Erythroblast (primary cell): ENCODE measurements around the gene ZNF407.
A peak's percentile ranks its signal among the peaks of the same experiment; 100 is the strongest.
"Not testable (repeated sequence)": the region's sequence is repeated elsewhere in the genome, so short reads cannot be mapped to it uniquely, and the experiment has no call there.

Experiments used
- DNase-seq, 2 experiments: peaks; one replicate each; lab custom pipeline; 2025; lab: John Stamatoyannopoulos, UW
- GATA1 ChIP-seq: IDR thresholded peaks from 2 replicates; pipeline ENCODE4 v1.6.1; 2011; ENCODE audit warnings: low read depth, mild to moderate bottlenecking, control low read depth, low read length, moderate library complexity
- POLR2A ChIP-seq: IDR thresholded peaks from 2 replicates; pipeline ENCODE4 v1.6.1; 2011; ENCODE audit warnings: mild to moderate bottlenecking, low read length

Gene ZNF407

DNA sequence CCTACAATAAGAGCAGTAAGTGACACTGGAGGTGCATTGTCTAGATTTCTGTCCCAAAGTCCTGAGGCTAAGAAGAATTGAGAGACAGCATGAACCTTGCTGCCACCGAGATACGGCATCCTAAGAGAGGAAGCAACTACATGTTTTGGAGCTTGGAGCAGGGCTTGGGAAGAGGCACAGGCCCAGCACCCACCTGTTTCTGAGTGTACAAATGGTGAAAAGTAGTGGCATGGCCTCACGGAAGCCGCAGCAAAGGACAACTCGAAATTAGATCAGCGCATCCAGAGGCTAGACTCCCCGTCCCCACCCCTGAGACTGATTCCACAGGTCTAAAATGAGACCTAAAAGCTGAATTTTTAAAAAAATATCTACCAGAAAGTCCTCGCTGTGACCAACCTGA lies 483.8 kb downstream of the ZNF407 start:
- TF ChIP-seq POLR2A (no peak), GATA1 (no peak)
- DNase-seq: no peak

DNA sequence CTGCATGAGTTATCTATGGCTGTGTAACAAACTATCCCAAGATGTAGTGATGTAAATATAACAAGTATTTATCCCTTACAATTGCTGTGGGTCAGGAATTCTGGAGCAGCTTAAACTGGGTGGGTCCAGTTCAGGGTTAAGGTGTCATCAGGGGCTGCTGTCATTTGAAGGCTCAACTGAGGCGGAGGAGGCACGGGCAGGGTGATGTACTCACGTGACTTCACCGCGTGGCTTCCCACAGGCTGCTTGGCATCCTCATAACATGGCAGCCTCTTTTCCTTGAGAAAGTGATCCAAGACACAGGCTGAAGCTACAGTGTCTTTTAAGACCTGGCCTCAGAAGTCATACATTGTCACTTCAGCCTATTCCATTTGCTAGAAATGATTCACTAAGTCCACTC lies 485.5 kb downstream of the ZNF407 start:
- no peak for DNase-seq
- TF ChIP-seq POLR2A (no peak), GATA1 (no peak)

GRCh38 chr18:75083761-75084160 lies 486.1 kb downstream of the ZNF407 start:
- no peak for DNase-seq
- TF ChIP-seq POLR2A (no peak), GATA1 (no peak)

DNA sequence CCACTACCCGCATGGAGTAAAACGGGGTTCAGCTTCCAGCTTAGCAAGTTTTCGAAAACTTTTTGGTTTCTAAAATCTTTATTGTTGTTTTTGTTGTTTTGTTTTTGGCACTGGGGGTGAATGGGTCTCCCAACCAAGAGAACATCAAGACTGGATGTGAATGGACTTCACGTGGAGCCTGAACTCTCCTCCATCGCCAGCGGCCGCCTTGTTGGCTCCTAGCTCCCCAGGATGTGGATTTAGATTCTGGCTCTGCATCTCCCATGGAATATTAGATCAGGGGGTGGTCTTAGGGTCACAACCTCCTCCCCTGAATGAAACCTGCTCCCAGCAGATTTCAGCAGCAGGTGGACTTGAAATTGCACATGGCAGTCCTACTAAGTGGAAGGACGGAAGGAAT lies 488.0 kb downstream of the ZNF407 start:
- DNase-seq: not testable (repeated sequence)

- peak in 1 of 2 experiments; percentile 23 for DNase-seq
- no peak for TF ChIP-seq POLR2A
- TF ChIP-seq GATA1: no peak
Observed at GRCh38 chr18:75086494-75087034, 488.9 kb downstream of the ZNF407 start.

DNA sequence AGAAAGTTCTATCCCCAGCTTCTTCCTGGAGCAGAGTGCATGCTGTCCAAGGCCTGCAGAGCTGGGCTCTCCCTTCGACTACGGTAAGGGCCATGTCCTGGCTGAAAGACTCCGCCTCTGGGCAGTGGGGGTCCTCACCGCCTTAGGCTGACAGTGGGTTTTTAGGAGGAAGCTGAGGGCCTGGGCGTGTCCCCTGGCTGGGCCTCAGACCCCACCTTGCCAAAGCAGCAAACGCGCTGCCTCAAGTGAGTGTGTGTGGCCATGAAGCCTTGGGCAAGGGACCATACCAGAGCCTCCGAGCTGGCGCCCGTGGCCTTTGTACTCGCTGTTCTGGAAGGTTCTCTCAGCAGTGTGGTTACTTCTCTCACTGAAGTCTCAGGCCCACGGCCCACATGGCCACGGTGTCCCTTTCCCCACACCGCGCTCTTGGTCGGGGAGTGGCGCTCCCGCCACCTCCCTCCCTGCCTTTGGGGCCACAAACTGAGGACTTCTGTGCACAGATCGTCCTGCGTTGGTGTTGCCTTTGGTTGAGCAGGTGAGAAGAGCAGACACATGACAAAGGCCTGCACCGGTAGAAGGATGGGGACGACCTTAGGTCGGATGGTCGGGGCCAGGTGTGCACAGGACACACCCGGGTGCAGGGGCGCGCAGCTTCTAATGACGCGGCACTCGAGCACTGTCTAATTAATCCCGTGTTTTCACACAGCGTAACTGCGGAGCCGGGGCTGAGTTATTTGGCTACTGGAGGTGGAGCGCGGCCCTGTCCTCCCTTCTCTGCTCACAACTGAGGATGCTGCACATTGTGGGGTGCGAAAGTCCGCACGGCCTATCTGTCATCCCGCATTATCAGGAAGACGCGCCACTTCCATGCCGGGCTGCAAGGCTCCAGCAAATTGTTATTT lies 489.7 kb downstream of the ZNF407 start:
- TF ChIP-seq POLR2A: no peak
- no peak for TF ChIP-seq GATA1
- no peak for DNase-seq

GRCh38 chr18:75088021-75088506 lies 490.4 kb downstream of the ZNF407 start:
- TF ChIP-seq GATA1: no peak
- TF ChIP-seq POLR2A: no peak
- no peak for DNase-seq

DNA sequence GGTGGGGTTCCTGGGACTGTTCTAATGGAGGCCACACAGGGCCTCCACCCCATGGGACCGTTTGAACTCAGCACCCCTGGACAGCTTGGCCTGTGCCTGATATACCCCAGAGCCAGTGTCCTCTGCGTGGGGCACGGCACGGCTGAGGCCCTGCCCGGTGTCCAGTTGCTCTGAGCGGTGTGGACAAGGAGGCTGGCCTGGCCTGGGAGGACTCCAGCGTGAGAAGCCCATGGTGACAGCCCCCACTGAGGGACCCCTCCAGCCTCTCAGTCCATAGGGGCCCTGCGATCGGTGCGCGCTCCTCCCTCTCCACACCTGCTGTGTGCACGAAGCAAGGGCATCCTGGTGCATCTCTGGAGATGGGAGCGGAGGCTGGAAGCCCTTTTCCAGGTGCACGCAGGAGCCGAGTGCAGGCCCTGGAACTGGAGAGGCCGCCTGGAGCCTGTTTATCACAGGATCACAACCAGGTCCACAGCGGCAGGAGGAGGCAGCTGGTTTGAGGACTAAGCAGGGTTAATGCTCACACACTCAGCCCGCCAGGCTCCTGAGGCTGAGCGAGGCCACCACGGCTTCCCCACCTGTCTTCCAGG lies 491.0 kb downstream of the ZNF407 start:
- DNase-seq: no peak
- no peak for TF ChIP-seq GATA1
- no peak for TF ChIP-seq POLR2A

- DNase-seq: no peak
Observed at GRCh38 chr18:75089748-75090327, 492.2 kb downstream of the ZNF407 start.

DNA sequence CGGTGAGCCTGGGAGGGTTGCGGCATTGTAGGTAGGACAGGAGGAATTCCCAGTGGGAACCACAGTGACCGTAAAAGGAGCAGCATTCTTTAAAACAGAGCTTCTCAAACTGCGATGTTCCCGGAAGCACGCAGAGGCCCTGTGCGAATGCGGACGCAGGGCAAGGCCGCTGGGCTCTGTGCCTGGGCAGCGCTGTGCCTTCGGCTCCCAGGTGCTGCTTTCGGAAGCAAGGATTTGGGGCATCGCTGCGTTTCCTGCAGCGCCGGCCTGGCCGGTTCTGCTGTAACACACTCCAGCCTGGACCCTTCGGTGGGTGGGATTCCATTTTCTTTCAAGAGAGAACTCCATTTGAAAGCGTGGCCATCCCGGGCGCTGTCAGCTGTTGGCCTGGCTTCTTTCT lies 492.7 kb downstream of the ZNF407 start:
- DNase-seq: no peak
- TF ChIP-seq POLR2A: no peak
- no peak for TF ChIP-seq GATA1

More at GRCh38 chr18:75089748-75090327, 492.2 kb downstream of the ZNF407 start:
- TF ChIP-seq POLR2A: no peak
- no peak for TF ChIP-seq GATA1

GRCh38 chr18:75097491-75098225 lies 500.0 kb downstream of the ZNF407 start:
- DNase-seq: no peak
- TF ChIP-seq GATA1: no peak
- TF ChIP-seq POLR2A: no peak

DNA sequence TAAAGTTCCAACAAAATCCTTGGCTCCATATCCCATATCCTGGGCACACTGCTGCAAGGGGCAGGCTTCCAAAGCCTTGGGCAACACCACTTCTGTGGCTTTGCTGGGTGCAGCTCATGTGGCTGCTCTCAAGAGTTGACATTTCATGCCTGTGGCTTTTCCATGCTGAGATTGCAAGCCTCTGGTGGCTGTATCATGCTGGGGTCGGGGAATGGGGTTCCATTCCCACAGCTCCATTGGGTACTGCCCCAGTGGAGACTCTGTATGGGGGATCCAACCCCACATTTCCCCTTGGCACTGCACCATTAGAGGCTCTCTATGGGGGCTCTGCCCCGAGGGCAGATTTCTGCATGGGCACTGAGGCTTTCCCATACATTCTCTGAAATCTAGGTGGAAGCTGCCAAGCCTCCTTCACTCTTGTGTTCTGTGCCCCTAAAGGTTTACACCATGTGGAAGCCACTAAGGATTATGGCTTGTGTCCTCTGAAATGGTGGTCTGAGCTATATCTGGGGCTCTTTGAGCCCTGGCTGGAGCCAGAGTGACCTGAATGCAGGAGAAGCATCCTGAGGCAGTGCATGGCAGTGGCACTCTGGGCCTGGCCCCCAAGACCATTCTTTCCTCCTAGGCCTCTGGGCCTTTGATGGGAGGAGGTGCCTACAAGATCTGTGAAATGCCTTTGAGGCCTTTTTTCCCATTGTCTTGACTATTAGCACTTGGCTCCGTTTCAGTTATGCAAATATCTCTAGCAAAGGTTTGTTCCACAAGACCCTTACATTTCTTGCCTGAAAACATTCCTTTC lies 503.4 kb downstream of the ZNF407 start:
- TF ChIP-seq POLR2A (no peak), GATA1 (no peak)
- no peak for DNase-seq
